Measurements from ENCODE around the gene FIGLA. TPM values are rescaled to one million over a fixed set of nuclear protein-coding genes. Genes with fewer than 3 reads are reported as not detected.

The FIGLA gene
- polyA plus RNA-seq, 1 donor = not detected

DNA sequence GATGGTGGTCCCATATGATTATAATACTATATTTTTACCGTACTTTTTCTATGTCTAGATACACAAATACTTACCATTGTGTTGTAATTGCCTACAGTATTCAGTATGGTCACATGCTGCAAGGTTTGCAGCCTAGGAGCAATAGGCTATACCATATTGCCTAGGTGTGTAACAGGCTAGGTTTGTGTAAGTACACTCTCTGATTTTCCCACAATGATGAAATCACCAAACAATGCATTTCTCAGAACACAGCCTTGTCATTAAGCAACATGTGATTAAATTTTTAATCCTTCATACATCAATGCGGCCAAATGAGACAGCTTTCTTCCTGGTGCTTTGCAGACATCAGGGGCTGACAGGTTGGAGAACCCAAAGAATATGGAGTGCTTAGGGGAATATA is 59.7 kb downstream of the FIGLA start:
- Histone ChIP-seq H3K4me1 (ENCODE audit: control insufficient read depth, insufficient read depth, low read length) (no peaks in the 10 kb centered on the region), H3K36me3 (ENCODE audit: control insufficient read depth, insufficient read depth, low read length) (no peaks in the 10 kb centered on the region), H3K27ac (ENCODE audit: low read length) (no peak overlapping the region), H3K4me3 (ENCODE audit: low read length) (no peak overlapping the region), H3K9me3 (ENCODE audit: control insufficient read depth, low read depth, low read length) (no peaks in the 10 kb centered on the region), H3K27me3 (ENCODE audit: control insufficient read depth, insufficient read depth, low read length) (peaks cover 23% of the 10 kb centered on the region)
- no peak for DNase-seq
- no CpG with 5 or more reads among the region's 2 CpGs for WGBS (ENCODE audit: insufficient coverage, low lambda C conversion rate)

DNA sequence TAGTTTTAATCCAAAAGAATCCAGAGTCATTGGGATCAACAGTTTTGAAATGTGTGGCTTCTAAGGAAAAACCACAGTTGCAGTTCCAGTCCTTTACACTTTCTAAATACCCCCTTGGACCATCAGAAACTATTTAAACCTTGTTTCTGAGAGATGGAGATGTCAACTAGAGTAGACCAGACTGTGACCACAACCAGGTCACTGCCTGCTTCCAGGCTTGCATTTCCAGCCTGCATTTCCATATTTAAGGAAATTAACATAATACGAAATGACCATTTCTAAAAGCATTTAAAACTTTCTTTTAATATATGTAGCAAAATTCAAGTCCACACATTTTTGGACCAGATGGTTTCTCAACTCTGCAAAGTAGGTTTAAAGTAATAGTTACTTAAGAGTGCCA is 60.8 kb downstream of the FIGLA start:
- H3K27me3 ChIP-seq (ENCODE audit: control insufficient read depth, insufficient read depth, low read length) = peaks cover 21% of the 10 kb centered on the region
- no peaks in the 10 kb centered on the region for H3K36me3 ChIP-seq (ENCODE audit: control insufficient read depth, insufficient read depth, low read length)
- H3K27ac ChIP-seq (ENCODE audit: low read length) = no peak overlapping the region
- no peak for DNase-seq
- no CpG with 5 or more reads among the region's 1 CpG for WGBS (ENCODE audit: insufficient coverage, low lambda C conversion rate)
- H3K9me3 ChIP-seq (ENCODE audit: control insufficient read depth, low read depth, low read length) = no peaks in the 10 kb centered on the region
- H3K4me1 ChIP-seq (ENCODE audit: control insufficient read depth, insufficient read depth, low read length) = no peaks in the 10 kb centered on the region
- H3K4me3 ChIP-seq (ENCODE audit: low read length) = no peak overlapping the region

DNA sequence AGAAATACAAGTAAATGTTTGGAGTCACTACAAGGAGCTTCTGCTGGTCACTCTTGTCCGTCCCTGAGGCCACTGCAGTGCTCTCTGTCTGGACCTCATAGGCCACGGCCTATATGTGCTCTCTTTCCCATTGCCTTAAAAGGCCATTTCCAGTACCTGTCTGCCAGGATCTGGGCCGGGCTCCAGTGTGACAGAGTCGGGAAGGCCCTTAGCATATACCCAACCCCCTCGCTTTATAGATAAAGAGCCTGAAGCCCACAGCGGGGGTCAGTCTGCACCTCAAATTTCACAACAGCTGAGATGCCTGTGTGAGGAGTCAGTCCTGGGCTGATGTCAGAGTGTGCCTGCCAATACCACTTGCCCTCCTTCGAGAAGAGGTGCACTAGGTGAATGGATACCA is 62.3 kb downstream of the FIGLA start:
- WGBS (ENCODE audit: insufficient coverage, low lambda C conversion rate) = no CpG with 5 or more reads among the region's 7 CpGs
- DNase-seq = no peak
- Histone ChIP-seq H3K9me3 (ENCODE audit: control insufficient read depth, low read depth, low read length) (no peaks in the 10 kb centered on the region), H3K27me3 (ENCODE audit: control insufficient read depth, insufficient read depth, low read length) (peaks cover 13% of the 10 kb centered on the region), H3K27ac (ENCODE audit: low read length) (no peak overlapping the region), H3K4me3 (ENCODE audit: low read length) (no peak overlapping the region), H3K36me3 (ENCODE audit: control insufficient read depth, insufficient read depth, low read length) (no peaks in the 10 kb centered on the region), H3K4me1 (ENCODE audit: control insufficient read depth, insufficient read depth, low read length) (no peaks in the 10 kb centered on the region)

Other genes starting within 250 kb of the FIGLA start
- 8.4 TPM for gene TGFA, start 236.8 kb downstream of the FIGLA start, polyA plus RNA-seq
- 4.0 TPM for gene ADD2, start 22.4 kb downstream of the FIGLA start, polyA plus RNA-seq
- 2.9 TPM for gene CLEC4F, start 30.0 kb upstream of the FIGLA start, polyA plus RNA-seq
- gene CD207, start 45.2 kb upstream of the FIGLA start, polyA plus RNA-seq = 1.9 TPM
- gene VAX2, start 109.9 kb upstream of the FIGLA start, polyA plus RNA-seq = 0.34 TPM
- 1.6 TPM for gene ATP6V1B1, start 145.3 kb upstream of the FIGLA start, polyA plus RNA-seq
- 2.3 TPM for gene ANKRD53, start 188.0 kb upstream of the FIGLA start, polyA plus RNA-seq
- 43.6 TPM for gene TEX261, start 204.2 kb upstream of the FIGLA start, polyA plus RNA-seq

Measured in large intestine (tissue), 3 donors.